HG03039 (cell line): ENCODE data around the gene REXO2.
A peak's percentile ranks its signal among the peaks of the same experiment; 100 is the strongest.

Experiments
- ATAC-seq: cut with Tn5 transposase; IDR thresholded peaks from one replicate; pipeline ENCODE4 v1.9.1; 2021; ENCODE audit warnings: mild to moderate bottlenecking, moderate library complexity; ENCODE audit not compliant: unreplicated experiment

The REXO2 gene

DNA sequence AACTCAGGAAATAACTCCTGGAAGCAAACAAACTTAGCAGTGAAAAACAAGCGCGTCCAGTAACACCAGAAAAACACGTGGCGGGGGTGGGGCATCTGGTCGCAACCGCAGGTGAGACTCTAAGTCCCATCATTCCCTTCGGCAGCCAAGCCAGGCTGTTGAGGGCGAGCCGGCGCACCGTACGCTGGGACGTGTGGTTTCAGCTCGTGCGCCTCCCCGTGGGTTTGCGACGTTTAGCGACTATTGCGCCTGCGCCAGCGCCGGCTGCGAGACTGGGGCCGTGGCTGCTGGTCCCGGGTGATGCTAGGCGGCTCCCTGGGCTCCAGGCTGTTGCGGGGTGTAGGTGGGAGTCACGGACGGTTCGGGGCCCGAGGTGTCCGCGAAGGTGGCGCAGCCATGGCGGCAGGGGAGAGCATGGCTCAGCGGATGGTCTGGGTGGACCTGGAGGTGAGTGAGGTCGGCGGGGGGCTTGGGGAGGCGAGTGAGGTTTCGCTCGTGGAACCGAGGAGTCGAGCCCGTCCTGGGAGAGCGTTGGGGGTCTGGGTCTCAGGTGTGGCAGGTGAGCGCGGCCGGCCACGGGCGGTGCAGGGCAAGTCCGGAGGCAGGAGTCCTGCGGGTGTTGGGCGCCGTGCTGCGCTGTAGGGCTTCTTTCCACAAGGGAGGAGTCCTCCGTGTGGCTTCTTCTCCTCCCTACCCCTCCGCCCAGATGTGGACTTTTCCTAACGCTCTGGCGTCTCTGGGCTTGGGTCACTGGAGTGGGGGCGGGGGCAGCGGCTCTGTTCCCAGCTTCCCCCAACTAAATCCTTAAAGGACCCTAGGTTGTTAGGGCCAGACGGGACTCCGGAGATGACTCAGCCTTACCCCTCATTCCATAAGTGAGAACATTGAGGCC is at the start of gene REXO2:
Gene REXO2, plus strand, starts transcription at position 239 of the 892 bp plus-strand sequence. Its CDS starts 62 bp downstream, at position 301.
- ATAC-seq, result peak; percentile 98

DNA sequence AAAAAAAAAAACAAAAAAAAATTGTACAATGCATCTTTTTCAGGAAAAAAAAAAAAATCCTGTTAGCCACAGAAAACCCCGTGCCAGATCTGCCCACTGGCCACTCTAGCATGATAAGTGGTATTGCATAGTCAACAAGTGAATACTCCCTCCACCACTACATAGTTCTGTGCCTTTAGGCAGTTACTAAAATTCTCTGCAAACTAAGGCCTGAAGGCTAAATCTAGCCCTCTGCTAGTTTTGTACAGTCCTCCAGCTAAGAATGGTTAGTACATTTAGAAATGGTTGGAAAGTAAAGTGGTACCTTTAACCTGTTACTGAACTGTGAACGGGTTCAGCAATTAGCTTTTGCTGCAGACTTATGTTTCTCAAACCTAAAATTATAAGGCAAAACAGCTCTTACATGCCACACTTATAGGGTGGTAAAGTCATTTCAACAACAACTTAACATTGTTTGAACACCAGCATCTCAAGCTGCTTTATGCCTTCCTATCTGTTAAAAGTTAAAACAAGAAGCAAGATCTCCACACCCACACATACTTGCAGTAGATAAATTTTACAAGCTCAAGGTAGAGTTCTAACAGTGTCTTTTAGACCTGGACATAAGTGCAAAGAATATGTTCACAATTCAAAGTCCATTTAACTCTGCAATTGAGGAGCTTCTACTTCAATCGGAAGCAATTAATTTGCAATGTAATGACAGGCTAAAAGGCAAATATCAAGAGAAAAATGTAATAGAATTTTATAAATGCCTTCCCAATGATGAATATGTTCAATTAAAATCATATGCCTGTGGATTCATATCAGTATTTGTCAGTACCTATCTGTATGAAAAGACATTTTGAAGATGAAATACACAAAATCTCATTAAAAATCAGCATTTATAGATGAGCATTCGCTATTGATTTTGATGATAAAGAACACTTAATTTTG is 46.3 kb upstream of the REXO2 start:
- ATAC-seq, result no peak

DNA sequence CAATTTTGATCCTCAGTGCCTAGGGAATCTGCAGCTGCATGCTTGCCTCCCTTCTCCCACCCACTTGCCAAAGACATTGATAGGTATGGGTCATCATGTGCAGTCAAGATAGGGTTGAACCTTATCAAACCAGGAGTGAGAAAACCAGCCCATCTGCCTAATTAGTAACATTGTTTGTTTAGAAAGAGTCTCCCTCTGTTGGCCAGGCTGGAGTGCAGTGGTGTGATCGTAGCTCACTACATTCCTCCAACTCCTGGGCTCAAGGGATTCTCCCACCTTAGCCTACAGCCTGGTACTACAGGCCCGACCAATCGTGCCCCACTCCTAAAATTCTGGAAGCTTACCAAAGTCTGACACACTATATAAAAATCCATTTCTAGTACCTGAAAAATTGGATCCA is 43.5 kb upstream of the REXO2 start:
- no peak for ATAC-seq

DNA sequence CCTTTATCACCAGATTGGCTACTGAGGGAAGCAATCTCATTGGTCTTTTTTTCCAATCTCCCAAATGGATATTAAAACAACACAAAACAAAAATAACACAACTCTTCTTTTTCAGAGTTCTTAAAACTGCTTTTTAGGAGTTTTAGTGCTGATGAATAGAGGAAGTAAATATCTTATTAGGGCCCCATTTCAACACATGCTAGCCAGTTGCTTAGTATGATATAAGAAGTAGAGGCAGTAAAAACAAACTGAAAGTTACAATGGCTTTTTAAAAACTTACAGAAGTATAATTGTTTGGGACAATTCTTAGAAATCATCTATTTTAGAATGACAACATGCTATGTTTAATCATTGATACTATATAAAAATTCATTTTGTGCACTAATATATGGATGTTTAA is 42.4 kb upstream of the REXO2 start:
- ATAC-seq, result no peak

DNA sequence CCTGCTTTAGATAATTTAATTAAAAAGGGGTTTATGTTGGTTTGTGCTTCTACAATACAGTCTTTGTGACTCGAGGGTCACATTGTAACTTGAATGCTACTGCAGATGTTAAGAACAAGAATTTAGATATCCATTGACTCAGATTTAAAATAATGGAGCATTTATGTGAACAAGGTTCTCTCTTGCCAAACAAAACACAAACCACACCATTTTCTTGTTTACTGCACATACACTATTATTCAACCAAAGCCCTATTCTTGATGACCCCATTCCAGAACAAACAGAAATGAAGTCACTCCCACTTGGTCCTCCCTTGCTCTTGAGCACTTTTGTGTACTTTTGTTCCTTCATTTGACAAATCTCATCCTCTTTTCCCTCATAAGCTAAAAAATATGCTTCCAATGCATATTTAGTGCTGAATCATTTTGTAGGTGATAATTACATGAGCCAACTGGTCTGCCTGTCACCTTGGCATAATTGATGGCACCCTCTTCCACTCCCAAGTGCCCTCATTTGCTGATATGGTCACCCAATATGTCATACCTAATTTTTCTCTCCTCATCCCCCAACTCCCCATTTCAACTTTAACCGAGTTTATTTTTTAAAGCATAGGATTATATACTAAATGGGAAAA is 41.8 kb upstream of the REXO2 start:
- no peak for ATAC-seq

DNA sequence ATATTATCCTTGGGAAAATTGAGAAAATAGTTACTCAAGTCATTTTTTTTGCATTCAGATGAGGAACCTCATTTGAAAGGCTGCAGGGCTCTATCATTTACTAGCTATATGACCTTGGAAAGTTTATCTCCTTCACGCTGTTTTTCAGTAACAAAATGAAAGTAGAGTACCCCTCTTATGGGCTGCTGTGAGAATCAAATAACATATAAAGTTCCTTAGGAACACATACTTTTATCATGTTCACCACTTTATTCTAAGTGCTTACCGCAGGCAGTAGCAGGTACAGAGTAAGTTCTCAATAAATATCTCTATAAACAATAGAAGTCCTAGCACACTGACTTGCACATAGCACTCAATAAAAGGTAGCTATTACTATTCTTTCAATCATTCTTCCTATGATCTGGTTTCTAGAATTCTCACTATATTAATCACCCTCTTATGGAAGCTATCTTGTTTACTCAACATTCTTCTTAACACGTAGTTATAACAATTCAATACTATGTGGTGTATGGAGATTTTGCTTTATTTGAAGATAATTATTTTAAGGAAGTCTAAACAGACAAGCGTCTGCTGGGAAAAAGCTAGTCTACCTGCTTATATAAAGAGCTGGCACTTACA is 40.9 kb upstream of the REXO2 start:
- ATAC-seq, result no peak

DNA sequence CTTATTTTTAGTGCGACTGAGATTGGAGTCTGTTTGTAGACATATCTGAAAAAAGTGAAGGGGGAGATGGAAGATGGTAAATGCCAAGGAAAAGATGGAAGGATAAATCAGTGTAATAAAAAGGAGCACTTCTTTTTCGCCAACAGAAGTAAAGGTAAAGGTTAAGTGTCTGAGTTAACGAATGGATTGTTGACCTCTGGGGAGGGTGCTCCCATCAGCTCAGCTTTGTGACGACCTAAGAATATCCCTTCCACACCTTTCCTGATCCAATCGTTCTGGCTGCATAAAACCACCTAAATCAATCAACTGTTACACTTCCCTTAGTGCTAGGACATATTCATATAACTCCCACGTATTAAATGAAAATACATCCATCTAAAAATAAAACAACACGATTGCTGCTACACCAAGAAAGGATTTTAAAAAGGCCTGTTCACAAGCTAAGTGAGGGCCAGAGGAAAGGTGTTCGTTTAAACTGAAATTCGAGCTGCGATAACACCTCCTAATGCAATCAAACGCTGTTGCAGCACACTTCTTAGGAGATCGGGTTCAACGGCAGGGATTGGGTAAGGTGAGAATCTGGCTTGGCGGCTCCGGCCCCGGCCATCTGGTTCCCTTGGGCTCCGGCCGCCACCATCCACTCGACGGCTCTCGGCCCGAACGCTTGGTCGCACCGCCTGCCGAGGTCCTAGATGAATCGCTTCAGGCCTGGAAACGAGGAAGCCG is 39.6 kb upstream of the REXO2 start:
- peak; percentile 18 for ATAC-seq

DNA sequence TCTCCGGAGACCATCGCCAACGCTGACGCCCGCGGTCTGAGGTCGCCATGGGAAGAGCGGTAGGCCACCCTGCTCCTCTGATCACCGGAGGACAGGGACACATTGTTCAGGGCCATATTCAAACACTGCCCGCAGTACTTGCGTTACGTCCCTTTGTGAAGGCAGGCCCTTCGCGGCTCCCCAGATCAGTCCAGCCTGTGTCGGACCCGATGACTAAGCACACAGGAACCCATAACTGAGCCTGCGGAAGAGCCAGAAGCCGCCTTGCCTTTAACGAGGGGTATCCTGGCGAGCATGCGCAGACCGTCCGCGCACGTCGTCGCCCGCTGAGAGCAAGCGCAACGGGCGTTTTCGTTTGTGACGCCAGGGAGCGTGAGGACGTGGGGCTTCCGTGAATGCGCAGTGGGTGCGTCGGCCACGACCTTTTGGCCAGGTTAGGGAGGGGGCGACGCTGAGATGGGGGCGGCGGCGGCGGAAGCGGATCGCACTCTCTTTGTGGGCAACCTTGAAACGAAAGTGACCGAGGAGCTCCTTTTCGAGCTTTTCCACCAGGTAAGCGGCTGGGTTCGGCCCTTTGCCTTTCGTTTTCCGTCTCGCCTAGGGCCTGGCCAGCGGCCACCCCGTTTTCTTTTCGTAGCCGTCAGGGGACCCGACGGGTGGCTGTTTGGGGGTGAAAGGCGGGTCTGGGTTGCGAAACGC is 38.9 kb upstream of the REXO2 start, which contains the start of the genes C11orf71 and RBM7:
Gene C11orf71, minus strand, starts transcription at position 296 of the 699 bp plus-strand sequence. Its CDS starts 180 bp downstream, at position 116.
Gene RBM7, plus strand, starts transcription at position 451 of the 699 bp plus-strand sequence. Its CDS starts 6 bp downstream, at position 457.
- peak; percentile 95 for ATAC-seq

DNA sequence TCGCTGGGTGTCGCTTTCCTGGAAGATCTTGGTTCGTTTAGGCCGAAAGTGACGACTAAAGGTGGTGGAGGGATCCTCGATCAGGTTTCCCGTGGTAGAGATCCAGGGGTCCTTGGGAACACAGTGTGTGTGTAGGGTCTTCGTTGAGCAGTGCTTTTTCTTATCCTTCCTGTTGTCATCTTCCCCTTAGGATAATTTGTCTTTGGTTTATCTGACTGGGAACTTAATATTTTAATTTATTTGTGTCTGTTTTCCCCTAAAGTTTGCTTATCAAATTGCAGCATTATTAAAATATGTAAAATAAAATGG is 38.4 kb upstream of the REXO2 start:
- no peak for ATAC-seq

DNA sequence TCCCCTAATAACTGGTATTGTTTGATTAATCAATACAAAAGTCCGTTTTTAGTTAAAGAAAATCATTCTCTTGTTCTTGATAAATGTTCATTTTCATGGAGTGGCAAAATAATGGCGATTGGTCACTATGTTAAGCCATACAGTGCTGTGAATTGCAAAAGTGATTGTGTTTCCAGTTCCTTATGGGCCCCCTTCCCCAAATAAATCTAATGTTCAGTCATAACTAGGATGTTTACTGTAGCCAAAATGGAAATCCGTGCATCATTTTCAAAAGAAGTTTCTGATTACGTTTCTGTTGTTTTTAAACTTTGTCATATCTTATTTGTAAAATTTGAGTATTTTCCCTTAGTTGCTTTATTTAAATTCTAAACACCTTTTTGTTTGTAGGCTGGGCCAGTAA is 38.0 kb upstream of the REXO2 start:
- no peak for ATAC-seq

DNA sequence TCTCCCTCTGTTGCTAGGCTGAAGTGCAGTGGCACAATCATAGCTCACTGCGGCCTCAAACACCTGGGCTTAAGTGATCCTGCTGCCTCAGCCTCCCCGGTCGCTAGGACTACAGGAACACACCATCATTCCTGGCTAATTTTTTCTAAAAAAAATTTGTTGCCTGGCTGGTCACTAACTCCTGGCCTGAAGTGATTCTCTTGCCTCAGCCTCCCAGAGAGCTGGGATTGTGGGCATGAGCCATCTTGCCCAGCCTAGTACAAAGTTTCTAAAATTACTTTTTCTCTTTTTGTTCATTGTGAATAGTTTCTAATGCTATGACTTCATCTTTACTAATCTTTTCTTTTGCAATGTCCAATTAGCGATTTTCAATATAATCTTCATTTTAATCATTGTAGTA is 26.3 kb upstream of the REXO2 start:
- no peak for ATAC-seq

DNA sequence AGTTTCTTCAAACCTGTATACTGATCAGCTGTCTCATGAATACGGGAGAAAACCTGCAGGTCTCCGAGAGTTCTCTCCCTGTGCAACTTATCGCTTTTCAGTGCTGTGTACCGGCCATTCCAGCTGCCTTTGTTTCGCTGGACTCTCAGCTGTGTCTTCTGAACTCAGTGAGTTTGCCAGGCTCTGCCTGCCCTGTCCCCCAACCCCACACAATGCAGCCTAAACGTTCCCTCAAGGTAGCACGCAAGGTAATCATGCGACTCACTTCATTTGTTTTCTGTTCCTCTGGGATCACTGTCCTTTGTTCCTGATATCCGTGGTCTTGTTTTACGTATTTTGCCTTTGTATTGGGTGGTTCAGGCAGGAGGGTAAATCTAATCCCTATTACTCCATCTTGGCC is 25.3 kb upstream of the REXO2 start:
- ATAC-seq, result no peak

DNA sequence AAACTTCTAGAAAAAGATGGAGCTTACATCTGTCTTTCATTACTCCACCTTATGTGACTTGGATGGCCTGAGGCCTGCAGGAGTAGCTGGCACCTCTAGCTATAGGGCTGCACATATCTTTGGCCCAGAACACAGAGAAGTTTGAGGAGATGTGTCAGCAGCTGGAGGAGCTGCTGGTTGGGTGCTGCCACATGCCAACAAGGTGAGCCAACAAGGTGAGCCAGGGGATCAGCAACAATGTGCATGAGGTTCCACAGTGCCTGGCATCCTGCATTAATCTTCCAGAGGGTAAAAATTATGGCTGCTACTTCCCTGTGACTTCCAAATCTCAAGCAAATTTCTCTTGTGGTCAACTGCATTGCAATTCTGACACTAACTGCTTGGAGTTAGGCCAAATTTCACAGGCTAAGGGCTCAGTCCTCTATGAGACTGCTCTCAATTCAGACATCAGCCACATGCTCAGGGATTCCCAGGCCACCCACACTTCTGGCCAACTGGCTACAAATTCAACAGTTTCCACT is 22.8 kb upstream of the REXO2 start:
- ATAC-seq, result no peak

DNA sequence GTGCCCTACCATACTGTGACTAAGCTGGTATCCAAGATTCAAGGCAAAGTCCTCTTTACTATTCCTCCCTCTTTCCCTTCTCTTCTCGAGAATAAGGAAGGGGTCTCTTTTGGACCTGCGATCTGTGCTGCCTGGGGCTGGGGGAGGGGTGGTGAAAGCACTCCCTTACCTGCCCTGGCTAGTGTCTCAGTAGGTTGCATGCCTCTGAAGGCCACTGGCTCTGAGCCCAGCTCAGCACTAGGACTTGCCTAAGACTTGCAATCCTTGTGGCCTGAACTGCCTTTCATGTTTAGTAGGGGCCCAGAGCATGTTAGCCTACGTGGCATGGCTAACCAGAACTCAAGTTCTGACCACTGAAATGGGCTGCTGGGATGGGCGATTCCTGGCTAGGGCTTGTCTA is 13.0 kb upstream of the REXO2 start:
- no peak for ATAC-seq

DNA sequence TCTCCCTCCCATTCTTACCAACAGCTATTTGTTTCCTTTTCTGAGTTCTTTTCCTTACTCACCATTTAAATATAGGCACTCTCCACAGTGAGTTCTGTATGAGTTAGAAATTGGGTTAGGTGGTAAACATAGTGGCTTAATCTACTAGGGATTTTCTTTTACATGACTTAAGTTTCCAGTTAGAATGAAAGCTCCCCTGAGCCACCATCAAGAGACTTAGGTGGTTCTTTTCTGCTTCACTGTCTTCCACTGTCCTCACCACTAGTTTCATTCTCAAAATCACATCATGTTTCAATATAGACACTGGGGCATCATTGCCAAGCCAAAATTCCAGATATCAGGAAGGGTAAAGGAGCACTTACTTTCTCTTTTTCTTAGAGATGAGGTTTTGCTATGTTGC is 9.0 kb upstream of the REXO2 start:
- no peak for ATAC-seq

DNA sequence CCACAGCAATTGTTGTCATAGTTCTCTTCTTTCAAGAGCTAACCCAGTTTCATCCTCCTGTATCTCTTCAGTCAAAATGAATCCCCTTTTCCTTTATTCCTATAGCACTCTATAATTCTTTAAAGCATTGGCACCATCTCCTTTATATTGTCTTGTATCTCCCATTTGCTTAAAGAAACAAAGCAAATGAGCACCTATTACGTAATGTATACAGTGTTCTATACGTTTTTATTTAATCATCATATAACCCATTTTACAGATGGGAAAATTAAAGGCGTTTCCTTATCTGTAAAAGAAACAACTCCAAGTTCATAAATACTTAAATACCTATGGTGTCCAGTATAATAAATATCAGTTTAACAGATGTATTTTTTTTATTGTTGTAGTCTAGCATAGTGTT is 6.4 kb upstream of the REXO2 start:
- no peak for ATAC-seq

DNA sequence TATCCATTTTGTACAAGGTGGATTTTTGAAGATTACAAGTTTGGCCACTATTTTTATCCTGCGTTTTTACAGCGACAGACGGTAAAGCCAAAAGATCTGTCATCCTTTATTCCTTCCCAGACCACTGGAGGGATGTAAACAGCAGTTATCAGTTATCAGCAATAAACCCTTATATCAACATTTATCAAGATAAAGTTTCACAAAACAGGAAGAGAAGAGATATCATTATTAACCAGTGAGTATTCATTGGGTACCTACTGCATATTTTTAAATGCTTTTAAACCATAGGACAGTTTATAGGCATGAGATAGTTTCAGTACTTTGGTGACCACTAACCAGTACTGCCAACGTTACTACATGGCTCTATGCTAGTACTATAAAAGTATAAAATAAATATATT is 5.9 kb upstream of the REXO2 start:
- no peak for ATAC-seq

DNA sequence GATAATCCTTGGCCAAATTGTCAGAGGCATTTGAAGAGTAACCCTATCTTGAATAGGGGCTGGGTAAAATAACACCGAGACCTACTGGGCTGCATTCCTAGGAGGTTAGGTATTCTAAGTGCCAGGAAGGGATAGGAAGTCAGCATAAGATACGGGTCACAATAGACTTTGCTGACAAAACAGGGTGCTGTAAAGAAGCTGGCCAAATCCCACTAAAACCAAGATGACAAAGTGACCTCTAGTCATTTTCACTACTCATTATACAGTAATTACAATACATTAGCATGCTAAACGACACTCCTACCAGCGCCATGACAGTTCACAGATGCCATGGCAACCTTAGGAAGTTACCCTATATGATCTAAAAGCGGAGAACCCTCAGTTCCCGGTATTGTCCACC is 964 bp upstream of the REXO2 start:
- no peak for ATAC-seq

DNA sequence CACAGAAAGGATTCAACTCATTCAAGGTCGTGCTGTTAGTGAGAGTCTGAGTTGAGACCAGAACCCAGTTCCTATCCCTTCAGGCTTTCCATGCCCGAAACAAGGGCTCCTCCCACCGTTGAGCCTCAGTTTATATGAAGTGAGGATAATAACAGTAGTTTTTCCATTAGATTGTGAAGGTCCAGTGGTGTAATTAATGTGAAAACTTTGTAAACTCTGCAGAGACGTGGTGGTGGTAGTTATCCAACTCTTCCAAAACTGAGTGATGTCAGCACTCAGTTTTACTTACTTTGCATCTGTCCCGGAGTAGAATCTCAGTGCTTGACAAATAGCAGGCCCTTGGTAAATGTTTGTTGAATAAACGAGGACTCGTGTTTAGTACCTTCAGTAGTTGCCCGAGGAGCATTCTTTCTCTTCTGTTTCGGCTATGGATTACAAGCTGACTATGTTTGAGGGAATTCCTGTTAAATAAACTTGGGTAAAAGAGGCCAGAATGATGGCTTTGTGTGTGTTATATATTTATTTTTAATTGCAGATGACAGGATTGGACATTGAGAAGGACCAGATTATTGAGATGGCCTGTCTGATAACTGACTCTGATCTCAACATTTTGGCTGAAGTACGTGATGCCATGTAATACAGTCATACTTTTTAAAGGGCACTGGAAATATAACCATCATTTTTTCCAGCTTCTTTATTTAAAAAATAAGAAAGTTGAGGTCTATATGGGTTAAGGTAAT is 1.0 kb downstream of the REXO2 start:
- ATAC-seq, result no peak
